ENCODE measurements around the gene CREBBP. TPM values are rescaled to one million over a fixed set of nuclear protein-coding genes. Genes with fewer than 3 reads are reported as not detected.

CREBBP gene
- total and polyA plus RNA-seq, 2 donors (not counting 3 experiments of a cell fraction or from before 2014, with no cell fraction given), result 13.8 to 72.7 TPM

- H3K9ac ChIP-seq (replicated peaks; ENCODE audit: extremely low read depth, insufficient read depth, low read length), result no peak overlapping the region
These were observed 134.7 kb downstream of the CREBBP start for GRCh38 chr16:3745751-3746355.

More at GRCh38 chr16:3745751-3746355, 134.7 kb downstream of the CREBBP start:
- no peak for FAIRE-seq
- Histone ChIP-seq H3K4me3 (replicated peaks in 1 of 3; ENCODE audit: insufficient read depth in 1 of 3, low read depth in 1 of 3, low read length in 3 of 3) (no peak overlapping the region), H4K20me1 (replicated peaks; ENCODE audit: control insufficient read depth, extremely low read depth, insufficient read depth, low read length) (no peaks in the 10 kb centered on the region), H3K9me1 (replicated peaks; ENCODE audit: control insufficient read depth, extremely low read depth, insufficient read depth, low read length) (no peaks in the 10 kb centered on the region), H3K79me2 (ENCODE audit: control insufficient read depth, insufficient read depth, low read length) (no peaks in the 10 kb centered on the region), H2AFZ (ENCODE audit: low read depth, low read length) (no peak overlapping the region), H3K4me1 (ENCODE audit: control insufficient read depth, extremely low read depth, insufficient read depth, low read length) (no peaks in the 10 kb centered on the region), H3K27me3 (ENCODE audit: control insufficient read depth in 2 of 2, insufficient read depth in 2 of 2, low read length in 2 of 2) (no peaks in the 10 kb centered on the region), H3K4me2 (ENCODE audit: insufficient read depth, low read length) (no peak overlapping the region), H3K9me3 (replicated peaks; ENCODE audit: control insufficient read depth, insufficient read depth, low read length) (no peaks in the 10 kb centered on the region), H3K36me3 (ENCODE audit: control insufficient read depth in 2 of 2, extremely low read depth in 1 of 2, insufficient read depth in 2 of 2, low read length in 2 of 2) (peaks cover 14 to 45% of the 10 kb centered on the region in 2 experiments), H3K27ac (ENCODE audit: insufficient read depth, low read depth, low read length) (no peak overlapping the region)
- intact Hi-C loops (cut with micrococcal nuclease) (no loop called here), dilution Hi-C loops (cut with MboI; ENCODE audit: extremely low pct_ligation_motif_present, low sequenced_read_pairs) (no loop called here)
- CTCF ChIA-PET, result interaction anchor here (1.2 kb wide), 1 partner anchor 133 kb away, joined by 3 read pairs; no protein-coding TSS in a partner anchor
- TF ChIP-seq MYC (IDR thresholded peaks at IDR 0.05; ENCODE audit: low read depth, low read length), result no peak
- TF ChIP-seq POLR2AphosphoS5 (IDR thresholded peaks at IDR 0.05; ENCODE audit: insufficient read depth, low read depth, low read length), result no peak
- no peak for TF ChIP-seq MAX (IDR thresholded peaks at IDR 0.05; ENCODE audit: insufficient read depth, insufficient read length)
- TF ChIP-seq POLR2A (IDR thresholded peaks at IDR 0.05; ENCODE audit: low read depth, low read length), result no peak
- no peak for TF ChIP-seq FOS (IDR thresholded peaks at IDR 0.05; ENCODE audit: borderline replicate concordance, insufficient read depth, low read length)
- TF ChIP-seq GATA2 (IDR thresholded peaks at IDR 0.05; ENCODE audit: insufficient read depth, insufficient read length, low read depth, low read length), result no peak
- no peak for TF ChIP-seq JUN (IDR thresholded peaks at IDR 0.05; ENCODE audit: borderline replicate concordance, insufficient read depth, insufficient read length, low read depth)
- no peak for TF ChIP-seq EZH2 (IDR thresholded peaks at IDR 0.05; ENCODE audit: borderline replicate concordance, low read depth, low read length, severe bottlenecking)
- TF ChIP-seq CTCF (IDR thresholded peaks at IDR 0.05; ENCODE audit: extremely low read depth in 1 of 2, insufficient read depth in 1 of 2, low read depth in 1 of 2, low read length in 2 of 2), result no peak
- BruUV-seq (replicated peaks), result no TSS peak
- POLR2A ChIA-PET, result no interaction called here
- DNase-seq (ENCODE audit: low read depth, low spot score), result peak; percentile 13

All from endothelial cell of umbilical vein (primary cell).